Suprapubic skin (tissue), 4 donors: ENCODE measurements around the gene ZMYND15. TPM values are rescaled to one million over a fixed set of nuclear protein-coding genes. Genes with fewer than 3 reads are reported as not detected.

Experiments
- DNase-seq, 2 donors: peaks; one replicate each; pipeline ENCODE4 v3.0.0-alpha.2; 2019; ENCODE audit warnings: low spot score in 2 of 2
- H3K27ac ChIP-seq: fragments of 200-600 bp; sonication (generic); one replicate; pipeline ENCODE4 v1.5.1; 2019
- H3K27me3 ChIP-seq: fragments of 200-600 bp; sonication (generic); one replicate; pipeline ENCODE4 v1.5.1; 2019
- H3K36me3 ChIP-seq: fragments of 200-600 bp; sonication (generic); one replicate; pipeline ENCODE4 v1.5.1; 2019
- H3K4me1 ChIP-seq: fragments of 200-600 bp; sonication (generic); one replicate; pipeline ENCODE4 v1.5.1; 2019
- H3K4me3 ChIP-seq: fragments of 200-600 bp; sonication (generic); one replicate; pipeline ENCODE4 v1.5.1; 2019; ENCODE audit warnings: mild to moderate bottlenecking
- H3K9me3 ChIP-seq: fragments of 200-600 bp; sonication (generic); one replicate; pipeline ENCODE4 v1.5.1; 2019
- EP300 ChIP-seq: sonication (generic); formaldehyde crosslinking; IDR thresholded peaks from one replicate; pipeline ENCODE4 v1.6.1; 2017; ENCODE audit warnings: antibody characterized with exemption
- POLR2A ChIP-seq, 2 donors: fragments of 450-650 bp; IDR thresholded peaks; one replicate each; pipeline ENCODE4 v1.6.1; 2017; ENCODE audit warnings: antibody characterized with exemption in 2 of 2, mild to moderate bottlenecking in 2 of 2, moderate library complexity in 2 of 2
- POLR2AphosphoS5 ChIP-seq, 3 donors: sonication (generic); formaldehyde crosslinking; IDR thresholded peaks; one replicate each; pipeline ENCODE4 v1.6.1; 2017; ENCODE audit warnings: antibody characterized with exemption in 3 of 3
- WGBS: methylation state at CpG from one replicate; pipeline ENCODE4 v1.1.5; 2018; 5-methylcytosine and 5-hydroxymethylcytosine counted together
- total RNA-seq, 4 donors: library from RNA; depleted of rRNA; stranded (reverse); fragments of >200 nt; gene quantifications; one replicate each; pipeline ENCODE4 v1.1.0, GENCODE V29; 2016
- TF ChIP-seq, protein P1 (sequence below), 2 donors: fragments of 200-600 bp in 1 of 2; fragments of 450-650 bp in 1 of 2; sonication (generic) in 1 of 2; IDR thresholded peaks; one replicate each; pipeline ENCODE4 v1.5.1; 2016 to 2019; ENCODE audit warnings: antibody characterized with exemption in 2 of 2, mild to moderate bottlenecking in 1 of 2, moderate library complexity in 1 of 2

The ZMYND15 gene
- total RNA-seq, 4 donors from 2014 or later: 0.40 to 2.8 (median 1.3) TPM

DNA sequence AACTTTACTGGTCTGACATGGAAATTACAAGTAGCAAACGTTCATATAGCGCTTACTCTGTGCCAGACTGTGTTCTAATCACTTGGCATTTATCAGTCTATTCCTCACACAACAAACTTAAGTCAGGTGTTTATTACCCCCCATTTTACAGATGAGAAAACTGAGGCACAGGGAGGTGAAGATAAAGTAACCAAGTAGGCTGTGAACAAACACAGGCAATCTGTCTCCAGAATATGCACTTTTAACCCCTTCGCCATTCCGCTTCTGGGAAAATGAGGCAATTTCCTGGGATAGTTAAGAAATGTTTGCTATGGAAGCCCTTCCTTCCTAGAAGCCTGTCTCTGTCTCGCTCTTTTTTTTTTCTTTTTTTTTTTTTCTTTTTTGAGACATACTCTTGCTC lies 12.3 kb downstream of the ZMYND15 start:
- H3K27me3 ChIP-seq: peaks cover 25% of the 10 kb centered on the region
- no peak overlapping the region for H3K4me3 ChIP-seq
- H3K4me1 ChIP-seq: peaks cover 4% of the 10 kb centered on the region
- TF ChIP-seq, protein P1, sequence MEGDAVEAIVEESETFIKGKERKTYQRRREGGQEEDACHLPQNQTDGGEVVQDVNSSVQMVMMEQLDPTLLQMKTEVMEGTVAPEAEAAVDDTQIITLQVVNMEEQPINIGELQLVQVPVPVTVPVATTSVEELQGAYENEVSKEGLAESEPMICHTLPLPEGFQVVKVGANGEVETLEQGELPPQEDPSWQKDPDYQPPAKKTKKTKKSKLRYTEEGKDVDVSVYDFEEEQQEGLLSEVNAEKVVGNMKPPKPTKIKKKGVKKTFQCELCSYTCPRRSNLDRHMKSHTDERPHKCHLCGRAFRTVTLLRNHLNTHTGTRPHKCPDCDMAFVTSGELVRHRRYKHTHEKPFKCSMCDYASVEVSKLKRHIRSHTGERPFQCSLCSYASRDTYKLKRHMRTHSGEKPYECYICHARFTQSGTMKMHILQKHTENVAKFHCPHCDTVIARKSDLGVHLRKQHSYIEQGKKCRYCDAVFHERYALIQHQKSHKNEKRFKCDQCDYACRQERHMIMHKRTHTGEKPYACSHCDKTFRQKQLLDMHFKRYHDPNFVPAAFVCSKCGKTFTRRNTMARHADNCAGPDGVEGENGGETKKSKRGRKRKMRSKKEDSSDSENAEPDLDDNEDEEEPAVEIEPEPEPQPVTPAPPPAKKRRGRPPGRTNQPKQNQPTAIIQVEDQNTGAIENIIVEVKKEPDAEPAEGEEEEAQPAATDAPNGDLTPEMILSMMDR (IDR thresholded peaks at IDR 0.05): no peak
- TF ChIP-seq POLR2A (IDR thresholded peaks at IDR 0.05) (no peak), POLR2AphosphoS5 (IDR thresholded peaks at IDR 0.05) (no peak), EP300 (no peak)
- no peaks in the 10 kb centered on the region for H3K36me3 ChIP-seq
- no peak for DNase-seq
- no peaks in the 10 kb centered on the region for H3K9me3 ChIP-seq
- no peak overlapping the region for H3K27ac ChIP-seq
- WGBS: 67% methylated on average over 5 of the region's 5 CpGs

DNA sequence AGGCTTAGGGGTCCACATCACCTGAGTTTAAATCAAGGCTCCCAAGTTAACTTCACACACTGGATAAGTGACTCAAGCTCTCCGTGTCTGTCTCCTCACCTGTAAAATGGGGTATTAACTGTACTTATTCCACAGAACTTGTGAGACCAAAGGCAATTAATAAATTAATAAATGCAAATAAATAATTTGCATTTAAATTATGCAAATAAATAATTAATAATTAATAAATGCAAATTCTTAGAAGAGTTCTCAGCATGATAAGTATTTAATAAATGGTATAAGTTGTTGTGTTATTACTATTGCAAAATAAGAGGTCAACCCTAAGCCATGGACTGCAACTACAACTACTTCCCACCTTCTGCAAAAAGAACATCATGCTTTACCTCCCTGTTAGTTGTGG lies 13.8 kb downstream of the ZMYND15 start:
- TF ChIP-seq POLR2A (IDR thresholded peaks at IDR 0.05): no peak
- TF ChIP-seq, protein P1 (IDR thresholded peaks at IDR 0.05): no peak
- no peak for TF ChIP-seq EP300
- TF ChIP-seq POLR2AphosphoS5 (IDR thresholded peaks at IDR 0.05): no peak
- H3K27ac ChIP-seq: no peak overlapping the region
- no peaks in the 10 kb centered on the region for H3K36me3 ChIP-seq
- 95% methylated on average over 1 of the region's 1 CpG for WGBS
- no peaks in the 10 kb centered on the region for H3K9me3 ChIP-seq
- peaks cover 25% of the 10 kb centered on the region for H3K27me3 ChIP-seq
- H3K4me3 ChIP-seq: no peak overlapping the region
- no peak for DNase-seq
- no peaks in the 10 kb centered on the region for H3K4me1 ChIP-seq

DNA sequence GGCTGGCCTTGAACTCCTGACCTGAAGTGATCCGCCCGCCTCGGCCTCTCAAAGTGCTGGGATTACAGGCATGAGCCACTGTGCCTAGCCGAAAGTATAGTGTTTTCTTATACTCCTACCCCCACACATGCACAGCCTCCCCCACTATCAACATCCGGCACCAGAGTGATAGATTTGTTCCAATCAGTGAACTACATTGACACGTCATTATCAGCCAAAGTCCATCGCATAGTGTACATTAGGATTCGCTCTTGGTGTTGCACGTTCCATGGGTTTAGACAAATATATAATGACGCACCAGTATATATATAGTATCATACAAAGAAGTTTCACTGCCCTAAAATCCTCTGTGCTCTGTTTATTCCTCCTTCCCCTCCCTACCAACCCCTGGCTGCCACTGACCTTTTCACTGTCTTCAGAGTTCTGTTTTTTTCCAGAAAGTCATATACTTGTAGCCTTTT lies 20.2 kb downstream of the ZMYND15 start:
- Histone ChIP-seq H3K4me3 (no peak overlapping the region), H3K36me3 (no peaks in the 10 kb centered on the region), H3K27ac (no peak overlapping the region), H3K4me1 (no peaks in the 10 kb centered on the region), H3K27me3 (no peaks in the 10 kb centered on the region), H3K9me3 (no peaks in the 10 kb centered on the region)
- TF ChIP-seq EP300 (no peak), POLR2AphosphoS5 (IDR thresholded peaks at IDR 0.05) (no peak), POLR2A (IDR thresholded peaks at IDR 0.05) (no peak)
- TF ChIP-seq, protein P1 (IDR thresholded peaks at IDR 0.05): no peak
- 89% methylated on average over 10 of the region's 10 CpGs for WGBS
- no peak for DNase-seq

DNA sequence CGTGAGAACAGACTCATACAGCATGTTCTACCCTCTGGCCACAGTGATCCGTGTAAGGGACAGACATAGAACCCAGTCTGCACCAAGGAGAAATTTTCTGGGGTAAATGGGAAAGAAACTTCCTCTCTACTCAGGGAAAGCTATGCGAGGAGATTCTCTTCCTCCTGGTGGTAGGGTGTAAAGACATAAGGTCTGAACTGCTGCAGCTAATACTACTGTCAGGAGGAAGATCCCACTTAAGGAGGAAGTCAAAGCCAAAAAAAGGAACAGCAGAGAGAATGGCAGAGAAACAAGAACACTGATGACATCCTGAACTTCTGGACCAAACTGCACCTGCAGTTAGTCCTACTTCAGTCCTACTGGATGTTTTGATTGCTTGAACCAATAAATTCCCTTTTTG lies 25.0 kb downstream of the ZMYND15 start:
- Histone ChIP-seq H3K27me3 (no peaks in the 10 kb centered on the region), H3K4me1 (no peaks in the 10 kb centered on the region), H3K27ac (no peak overlapping the region), H3K4me3 (no peak overlapping the region), H3K36me3 (no peaks in the 10 kb centered on the region), H3K9me3 (no peaks in the 10 kb centered on the region)
- no peak for DNase-seq
- 63% methylated on average over 3 of the region's 3 CpGs for WGBS
- TF ChIP-seq EP300 (no peak), POLR2AphosphoS5 (IDR thresholded peaks at IDR 0.05) (no peak), POLR2A (IDR thresholded peaks at IDR 0.05) (no peak)

DNA sequence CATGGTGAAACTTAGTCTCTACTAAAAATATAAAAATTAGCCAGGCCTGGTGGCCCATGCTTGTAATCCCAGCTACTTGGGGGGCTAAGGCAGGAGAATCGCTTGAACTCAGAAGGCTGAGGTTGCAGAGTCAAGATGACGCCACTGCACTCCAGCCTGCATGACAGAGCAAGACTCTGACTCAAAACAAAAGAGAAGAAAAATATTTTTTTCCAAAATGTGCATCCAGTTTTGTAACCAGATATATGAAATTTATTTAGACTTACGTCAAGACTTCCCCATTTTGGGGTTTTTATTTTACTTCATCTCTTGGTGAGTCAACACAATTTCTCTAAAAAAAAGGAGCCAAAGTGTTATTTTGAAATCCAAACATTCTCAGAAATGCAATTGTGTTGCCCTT lies 26.6 kb downstream of the ZMYND15 start:
- Histone ChIP-seq H3K4me1 (no peaks in the 10 kb centered on the region), H3K27ac (peak overlapping the region; percentile 26), H3K4me3 (no peak overlapping the region)

More for the DNA sequence above, 26.6 kb downstream of the ZMYND15 start:
- no peaks in the 10 kb centered on the region for H3K36me3 ChIP-seq
- 86% methylated on average over 3 of the region's 3 CpGs for WGBS
- TF ChIP-seq POLR2AphosphoS5 (IDR thresholded peaks at IDR 0.05) (no peak), POLR2A (IDR thresholded peaks at IDR 0.05) (no peak), EP300 (no peak)
- TF ChIP-seq, protein P1 (IDR thresholded peaks at IDR 0.05): no peak
- H3K27me3 ChIP-seq: no peaks in the 10 kb centered on the region
- DNase-seq: no peak
- no peaks in the 10 kb centered on the region for H3K9me3 ChIP-seq
